K562 (cell line): ENCODE data around the gene CT45A10. TPM values are rescaled to one million over a fixed set of nuclear protein-coding genes. Genes with fewer than 3 reads are reported as not detected.

Experiments used
- CBX3 ChIP-seq, 2 experiments: IDR thresholded peaks; 1 replicate in 1 of 2; 2 replicates in 1 of 2; pipeline ENCODE4 v1.6.1; 2012; ENCODE audit warnings: inconsistent platforms in 2 of 2, low read length in 2 of 2, borderline replicate concordance in 1 of 2, control low read depth in 1 of 2
- CEBPG ChIP-seq, 3 experiments: fragments of 200-800 bp in 1 of 3; sonication (Bioruptor generic) in 1 of 3; sonication (generic) in 1 of 3; formaldehyde crosslinking in 1 of 3; IDR thresholded peaks in 2 of 3; conservative IDR thresholded peaks in 1 of 3; 2 replicates each; pipeline versions ENCODE4 v1.6.1 to v1.8.0; 2016 to 2022; ENCODE audit warnings: missing compliant biosample characterization in 2 of 3, missing genetic modification characterization in 2 of 3, mild to moderate bottlenecking in 1 of 3, missing genetic modification reagents in 1 of 3
- EP300 ChIP-seq: IDR thresholded peaks from 2 replicates; pipeline ENCODE4 v1.6.1; 2012; ENCODE audit warnings: low read length, improper control_type of control experiment
- GTF2F1 ChIP-seq: IDR thresholded peaks from 2 replicates; pipeline ENCODE4 v1.6.1; 2011; ENCODE audit warnings: low read depth, low read length, improper control_type of control experiment
- KAT7 ChIP-seq: sonication (generic); formaldehyde crosslinking; IDR thresholded peaks from 2 replicates; pipeline ENCODE4 v1.8.0; 2022; ENCODE audit warnings: missing genetic modification reagents, mild to moderate bottlenecking, borderline replicate concordance
- MED1 ChIP-seq: sonication (generic); formaldehyde crosslinking; IDR thresholded peaks from 2 replicates; pipeline ENCODE4 v1.8.1; 2023; ENCODE audit warnings: missing genetic modification reagents, borderline replicate concordance
- POLR2AphosphoS5 ChIP-seq: IDR thresholded peaks from 2 replicates; pipeline ENCODE4 v1.6.1; 2011; ENCODE audit warnings: mild to moderate bottlenecking, low read depth, low read length, moderate library complexity; ENCODE audit not compliant: control insufficient read depth, insufficient read depth
- RBBP5 ChIP-seq: fragments of 200-600 bp; sonication (generic); IDR thresholded peaks from 2 replicates; pipeline ENCODE4 v1.6.1; 2012; ENCODE audit warnings: borderline replicate concordance, mild to moderate bottlenecking, low read length, control low read depth, inconsistent platforms; ENCODE audit not compliant: insufficient read depth, poor library complexity, severe bottlenecking
- SP1 ChIP-seq: sonication (generic); formaldehyde crosslinking; IDR thresholded peaks from 2 replicates; pipeline ENCODE4 v1.8.1; 2022; ENCODE audit warnings: mild to moderate bottlenecking, missing genetic modification reagents
- TFAM ChIP-seq: fragments of 250-450 bp; sonication (Bioruptor Pico); conservative IDR thresholded peaks from 2 replicates; pipeline ENCODE4 v1.5.0; 2021; ENCODE audit warnings: mild to moderate bottlenecking, moderate library complexity
- TOE1 ChIP-seq, 2 experiments: fragments of 450-650 bp in 1 of 2; sonication (generic) in 1 of 2; formaldehyde crosslinking in 1 of 2; IDR thresholded peaks; 2 replicates each; pipeline versions ENCODE4 v1.7.1 to v1.8.0; 2016 to 2022; ENCODE audit warnings: borderline replicate concordance in 2 of 2, mild to moderate bottlenecking in 2 of 2, antibody characterized with exemption in 1 of 2, inconsistent platforms in 1 of 2, low read depth in 1 of 2, missing genetic modification reagents in 1 of 2, moderate library complexity in 1 of 2
- TRIM25 ChIP-seq: fragments of 450-650 bp; IDR thresholded peaks from 2 replicates; pipeline ENCODE4 v1.7.0; 2016; ENCODE audit warnings: borderline replicate concordance
- ZNF436 ChIP-seq: fragments of 250-450, 450-650 bp; sonication (Bioruptor Pico); formaldehyde crosslinking; IDR thresholded peaks from 2 replicates; pipeline ENCODE4 v1.7.0; 2020; ENCODE audit warnings: mild to moderate bottlenecking
- ZNF740 ChIP-seq, 3 experiments: fragments of 200-800 bp in 1 of 3; sonication (Bioruptor generic) in 1 of 3; sonication (generic) in 1 of 3; formaldehyde crosslinking in 1 of 3; IDR thresholded peaks; 2 replicates each; pipeline versions ENCODE4 v1.6.1 to v1.8.0; 2016 to 2022; ENCODE audit warnings: mild to moderate bottlenecking in 2 of 3, missing compliant biosample characterization in 2 of 3, missing genetic modification characterization in 2 of 3, missing genetic modification reagents in 1 of 3
- polyA plus RNA-seq, 8 experiments: library from polyadenylated mRNA; depleted of rRNA in 4 of 8; stranded (reverse) in 5 of 8; unstranded in 3 of 8; fragments of >200 nt; fragmentation: Nextera tagmentation in 2 of 8; fragmentation: Illumina TruSeq in 1 of 8; extraction: Ambion mirVana in 2 of 8; extraction: Trizol in 1 of 8; gene quantifications; 2 replicates each; pipeline versions ENCODE4 v1.2.1 to v1.2.3, GENCODE V29; 2011 to 2014; ENCODE audit warnings: inconsistent platforms in 1 of 8, missing spikeins in 1 of 8
- total RNA-seq, 7 experiments: library from RNA; depleted of rRNA in 6 of 7; stranded (reverse); fragments of >200 nt in 6 of 7; fragmentation: Illumina TruSeq in 2 of 7; extraction: Trizol in 2 of 7; gene quantifications; 2 replicates each; pipeline versions ENCODE4 v1.2.1 to v1.2.3, GENCODE V29; 2011 to 2021; ENCODE audit warnings: low replicate concordance in 1 of 7
- TF ChIP-seq, protein P1 (sequence below): sonication (generic); formaldehyde crosslinking; IDR thresholded peaks from 2 replicates; pipeline ENCODE4 v1.8.0; 2022; ENCODE audit warnings: mild to moderate bottlenecking, missing genetic modification reagents, borderline replicate concordance

Gene CT45A10
- total and polyA plus RNA-seq, 9 of the 15 experiments (the other 6 are each of a cell fraction or from before 2014, with no cell fraction given): 78.1 to 175 (median 102) TPM

- TF ChIP-seq CEBPG (CRISPR knock-in tag; IDR thresholded peaks at IDR 0.05) (peak; percentile 90), CEBPG (tag; conservative IDR thresholded peaks at IDR 0.05 in 1 of 2, IDR thresholded peaks at IDR 0.05 in 1 of 2) (no peak), ZNF436 (CRISPR knock-in tag) (no peak), TOE1 (IDR thresholded peaks at IDR 0.05; ENCODE audit: borderline replicate concordance) (0 out of 2 replicates have a peak, but pooled peaks have one; percentile 23), TOE1 (CRISPR knock-in tag; IDR thresholded peaks at IDR 0.05; ENCODE audit: borderline replicate concordance, low read depth) (0 out of 2 replicates have a peak, but pooled peaks have one; percentile 67), EP300 (peak; percentile 58), GTF2F1 (peak; percentile 27; the same call in 1 of the 2 replicates), MED1 (CRISPR knock-in tag) (no peak), CBX3 (IDR thresholded peaks at IDR 0.05; ENCODE audit: borderline replicate concordance in 1 of 2, low read length in 2 of 2) (peak in 1 of 2 experiments; percentile 44; a peak in 1 of 3 replicates), TRIM25 (no peak), SP1 (CRISPR knock-in tag) (peak; percentile 72), RBBP5 (no peak), TFAM (CRISPR knock-in tag) (no peak), POLR2AphosphoS5 (peak; percentile 64), ZNF740 (CRISPR knock-in tag; IDR thresholded peaks at IDR 0.05) (0 out of 2 replicates have a peak, but pooled peaks have one; percentile 35), ZNF740 (tag; IDR thresholded peaks at IDR 0.05) (no peak), KAT7 (CRISPR knock-in tag) (peak; percentile 88; the same call in 1 of the 2 replicates)
- TF ChIP-seq, protein P1, sequence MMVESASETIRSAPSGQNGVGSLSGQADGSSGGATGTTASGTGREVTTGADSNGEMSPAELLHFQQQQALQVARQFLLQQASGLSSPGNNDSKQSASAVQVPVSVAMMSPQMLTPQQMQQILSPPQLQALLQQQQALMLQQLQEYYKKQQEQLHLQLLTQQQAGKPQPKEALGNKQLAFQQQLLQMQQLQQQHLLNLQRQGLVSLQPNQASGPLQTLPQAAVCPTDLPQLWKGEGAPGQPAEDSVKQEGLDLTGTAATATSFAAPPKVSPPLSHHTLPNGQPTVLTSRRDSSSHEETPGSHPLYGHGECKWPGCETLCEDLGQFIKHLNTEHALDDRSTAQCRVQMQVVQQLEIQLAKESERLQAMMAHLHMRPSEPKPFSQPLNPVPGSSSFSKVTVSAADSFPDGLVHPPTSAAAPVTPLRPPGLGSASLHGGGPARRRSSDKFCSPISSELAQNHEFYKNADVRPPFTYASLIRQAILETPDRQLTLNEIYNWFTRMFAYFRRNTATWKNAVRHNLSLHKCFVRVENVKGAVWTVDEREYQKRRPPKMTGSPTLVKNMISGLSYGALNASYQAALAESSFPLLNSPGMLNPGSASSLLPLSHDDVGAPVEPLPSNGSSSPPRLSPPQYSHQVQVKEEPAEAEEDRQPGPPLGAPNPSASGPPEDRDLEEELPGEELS (CRISPR knock-in tag): no peak
Measured at GRCh38 chrX:135893294-135893817, at the start of gene CT45A10, which contains the start of gene SAGE1 (continued).
